Left renal pelvis (tissue), 4 donors: ENCODE data around the gene MAT1A. TPM values are rescaled to one million over a fixed set of nuclear protein-coding genes. Genes with fewer than 3 reads are reported as not detected.

Source experiments
- DNase-seq, 4 donors: peaks; one replicate each; pipeline ENCODE4 v3.0.0-alpha.2; 2013; ENCODE audit warnings: low read depth in 4 of 4, low spot score in 3 of 4
- polyA plus RNA-seq, 4 donors: library from polyadenylated mRNA; unstranded; fragments of 120-200 nt; gene quantifications; one replicate each; pipeline ENCODE4 v1.2.1, GENCODE V29; 2013; ENCODE audit not compliant: insufficient read length in 4 of 4

MAT1A gene
- polyA plus RNA-seq, 4 donors = 0.90 to 1.5 (median 1.3) TPM

DNA sequence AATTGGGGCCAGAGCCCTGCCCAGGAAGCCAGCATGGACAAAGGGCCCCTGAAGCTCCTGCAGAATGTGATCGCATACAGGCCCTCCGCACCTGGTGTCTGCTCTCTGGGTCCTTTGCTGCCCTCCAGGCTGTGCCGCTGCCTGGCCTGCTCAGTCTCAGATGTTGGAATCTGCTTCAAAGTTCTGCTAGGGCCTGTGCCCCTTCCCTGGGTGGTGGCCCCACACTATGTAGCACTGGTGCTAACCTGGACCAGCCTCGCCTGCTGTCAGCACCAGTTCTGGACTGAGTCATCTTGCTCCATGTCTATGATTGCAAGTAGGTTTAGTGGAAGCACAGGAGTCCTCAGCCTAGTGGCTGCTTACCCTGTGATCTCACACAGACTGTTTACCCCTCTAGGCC is 6.3 kb downstream of the MAT1A start:
- no peak for DNase-seq

DNA sequence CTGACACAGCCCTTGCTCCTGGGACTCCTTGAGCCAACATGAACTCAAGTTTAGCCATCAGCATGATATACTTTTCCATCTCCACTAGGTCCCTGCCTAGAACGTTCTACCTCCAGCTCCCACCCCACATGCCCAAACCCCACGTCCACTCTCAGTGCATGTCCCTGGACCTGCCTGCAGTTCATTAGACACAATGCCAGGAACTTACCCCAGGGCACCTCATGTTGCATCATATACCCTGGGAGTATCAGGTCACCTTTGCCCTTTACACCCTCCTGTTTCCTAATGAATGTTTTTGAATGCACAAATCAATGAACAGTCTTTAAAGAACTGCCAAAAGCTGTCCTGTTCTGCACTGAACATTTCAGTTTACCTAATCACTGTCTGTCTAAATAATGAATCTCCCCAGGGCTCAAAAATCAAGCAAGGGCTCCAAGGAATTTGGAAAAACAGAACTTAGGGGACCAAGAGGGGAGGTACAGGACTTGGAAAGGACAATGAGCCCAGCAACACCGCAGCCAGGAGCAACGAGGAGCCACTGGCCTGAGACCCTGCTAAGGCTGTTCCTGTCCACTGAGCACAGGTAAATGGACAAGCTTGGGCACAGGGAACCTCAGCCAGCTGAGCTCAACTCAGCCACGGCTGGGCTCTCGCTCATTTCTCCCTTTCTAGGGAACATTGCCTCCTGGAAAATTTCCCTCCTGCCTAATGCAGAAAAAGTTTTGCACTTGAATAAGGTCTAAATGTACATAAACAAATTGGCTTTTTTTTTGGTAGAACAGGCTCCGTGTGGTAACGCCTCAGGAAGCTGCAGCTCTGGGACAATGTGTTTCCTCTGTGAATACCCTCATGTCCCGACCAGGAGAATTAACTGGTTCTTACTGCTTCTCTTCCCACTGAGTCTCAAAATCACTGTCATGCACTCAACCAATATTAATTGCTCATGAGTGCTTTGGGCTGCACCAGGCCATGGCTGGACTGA is 7.4 kb downstream of the MAT1A start:
- DNase-seq = no peak

DNA sequence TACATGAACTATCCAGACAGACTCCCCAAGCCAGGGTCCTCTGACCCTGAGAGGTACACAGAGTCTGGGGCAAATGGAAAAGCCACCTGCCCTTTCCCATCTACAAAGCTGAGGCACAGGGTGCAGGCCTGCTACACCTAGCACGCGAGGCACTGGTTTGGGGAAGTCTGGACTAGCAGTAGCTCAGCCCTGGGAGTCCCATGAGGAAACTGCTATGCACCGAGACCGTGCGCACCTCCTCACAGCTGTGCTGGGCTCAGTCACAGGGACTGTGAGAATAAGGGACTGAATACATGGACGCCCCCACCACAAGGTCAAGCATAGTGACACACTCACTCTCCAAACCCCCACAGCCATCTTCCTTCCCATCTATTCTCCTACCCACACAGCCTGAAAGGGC is 8.2 kb downstream of the MAT1A start:
- no peak for DNase-seq

DNA sequence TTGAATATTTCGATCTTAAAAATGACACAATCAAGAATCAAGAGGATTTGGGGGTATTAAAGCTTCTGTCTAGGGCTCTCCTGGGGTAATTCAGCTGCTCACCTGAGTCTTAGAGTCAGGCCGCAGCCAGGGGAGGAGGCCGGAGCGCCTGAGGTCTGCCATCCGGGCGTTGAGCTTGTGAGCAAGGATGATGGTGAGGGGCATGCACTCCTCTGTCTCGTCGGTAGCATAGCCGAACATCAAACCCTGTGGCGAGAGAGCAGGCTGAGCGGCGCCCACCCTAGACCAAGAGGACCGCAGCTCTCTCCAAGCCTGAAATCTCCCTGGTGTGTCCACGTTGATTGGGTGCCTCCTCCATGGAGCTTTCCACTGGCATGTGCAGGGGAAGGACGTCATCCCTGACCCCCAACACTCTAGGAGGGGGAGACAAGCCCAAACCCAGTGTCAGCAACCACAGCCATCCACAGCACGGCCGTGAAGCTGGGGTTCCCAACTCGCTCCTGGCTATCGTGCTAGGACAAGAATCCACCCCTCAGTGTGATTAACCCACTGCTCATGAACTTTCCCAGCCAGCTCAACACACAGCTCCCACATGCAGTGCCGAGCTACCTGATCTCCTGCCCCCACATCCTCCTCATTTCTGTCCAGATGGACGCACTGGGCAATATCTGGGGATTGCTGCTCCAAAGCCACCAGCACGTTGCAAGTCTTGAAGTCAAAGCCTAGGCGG is 9.2 kb downstream of the MAT1A start:
- DNase-seq = no peak

DNA sequence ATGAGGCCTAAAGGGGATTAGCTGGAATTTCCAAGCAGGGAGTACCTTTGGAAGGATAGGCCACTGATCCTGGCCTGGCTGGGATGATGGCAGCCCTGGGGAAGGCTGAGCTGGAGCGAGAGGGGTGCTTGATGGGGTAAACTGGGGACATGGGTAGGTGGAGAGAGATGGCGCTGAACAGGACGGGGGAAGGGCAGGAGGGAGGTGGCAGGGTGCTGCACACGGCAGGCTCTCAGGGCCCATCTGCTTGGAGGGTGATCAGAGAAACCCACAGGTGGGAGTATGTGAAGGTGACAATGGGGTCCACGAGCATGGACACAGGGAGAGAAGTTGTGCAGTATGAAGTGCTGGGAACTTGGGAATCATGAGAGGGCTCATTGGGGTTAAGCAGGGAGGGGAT is 10.3 kb downstream of the MAT1A start:
- no peak for DNase-seq

DNA sequence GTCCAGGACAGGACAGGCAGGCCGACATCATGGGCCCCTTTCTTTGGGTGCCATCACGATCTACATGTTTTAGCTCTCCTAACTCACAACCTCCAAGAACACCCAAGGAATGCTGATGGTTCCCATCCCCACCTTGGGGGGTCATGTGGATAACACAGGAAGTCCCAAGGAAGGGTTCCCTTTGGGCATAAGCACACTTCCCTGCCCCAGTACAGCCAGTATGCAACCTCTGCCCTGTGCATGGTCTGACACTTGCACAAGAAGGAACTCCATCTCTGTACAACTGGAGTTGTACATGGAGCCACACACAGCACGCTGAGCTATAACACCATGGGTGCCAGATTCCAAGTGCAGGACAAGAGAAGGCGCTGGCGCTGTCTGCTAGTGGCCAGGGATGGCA is 11.0 kb downstream of the MAT1A start:
- DNase-seq = no peak

DNA sequence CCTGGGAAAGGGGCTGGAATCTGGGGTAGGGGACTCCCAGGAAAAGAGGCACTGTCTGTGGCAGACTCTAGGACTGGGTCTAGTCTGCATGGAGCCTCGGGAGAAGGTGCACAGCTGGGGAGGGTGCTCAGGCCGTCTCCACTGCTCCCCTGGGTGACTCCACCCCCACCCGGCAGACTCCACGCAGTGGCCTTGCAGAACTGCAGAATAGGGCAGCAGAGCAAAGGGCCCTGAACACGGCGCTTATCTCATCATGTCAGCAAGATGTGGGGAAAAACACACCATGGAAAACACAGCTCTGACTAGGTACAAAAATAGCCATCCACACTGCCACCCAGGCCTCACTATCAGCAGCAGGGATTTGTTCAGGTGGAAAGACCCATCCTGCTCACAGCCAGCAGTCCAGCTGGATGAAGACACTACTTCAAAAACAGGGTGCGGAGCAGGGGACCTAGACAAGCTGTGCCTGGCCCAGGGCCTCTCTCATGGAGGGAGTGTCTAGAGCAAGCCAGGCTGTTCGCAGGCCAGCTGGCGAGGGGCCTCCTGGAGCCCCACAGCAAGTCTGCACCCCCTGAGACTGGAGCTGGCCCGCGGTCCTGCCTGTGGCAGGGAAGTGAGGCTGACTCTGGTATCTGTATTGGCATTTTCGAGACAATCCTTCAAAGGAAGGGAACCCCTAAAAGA is 11.7 kb downstream of the MAT1A start:
- DNase-seq = no peak

DNA sequence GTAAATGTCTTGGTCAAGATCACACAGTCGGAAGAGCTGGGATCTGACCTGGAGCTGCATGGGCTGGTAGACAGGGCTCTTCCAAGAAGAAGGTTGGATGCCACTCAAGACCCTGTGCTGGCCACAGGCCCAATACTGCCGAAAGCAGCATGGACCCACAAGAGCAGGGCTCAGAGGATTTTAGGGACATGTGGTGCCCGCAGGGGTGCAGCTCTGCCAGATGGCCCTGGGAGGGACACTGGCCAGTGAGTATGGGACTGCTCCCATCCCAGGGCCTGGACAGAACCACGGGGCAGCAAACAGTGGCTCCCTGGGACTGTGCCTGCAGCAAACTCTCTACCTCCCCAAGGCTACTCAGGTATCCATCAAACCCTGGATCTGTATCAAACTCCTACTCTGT is 12.4 kb downstream of the MAT1A start:
- DNase-seq = no peak

DNA sequence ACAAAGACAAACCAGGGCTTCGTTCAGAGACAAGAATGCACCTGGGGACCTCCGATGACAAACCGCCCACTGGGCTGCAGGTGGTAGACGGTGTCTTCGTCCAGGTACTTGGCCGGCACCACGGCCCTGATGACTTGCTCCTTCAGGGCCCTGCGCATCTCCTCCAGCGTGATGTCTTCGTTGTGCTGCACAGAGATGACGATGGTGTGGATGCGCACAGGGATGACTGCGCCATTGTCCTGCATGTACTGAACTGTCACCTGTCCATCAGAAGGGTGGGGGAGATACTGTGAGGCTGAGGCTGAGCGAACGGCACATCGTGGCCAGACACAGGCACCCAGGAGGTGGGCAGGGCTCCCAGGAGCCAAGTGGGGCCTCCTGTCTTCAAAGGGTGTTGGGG is 13.1 kb downstream of the MAT1A start:
- no peak for DNase-seq

DNA sequence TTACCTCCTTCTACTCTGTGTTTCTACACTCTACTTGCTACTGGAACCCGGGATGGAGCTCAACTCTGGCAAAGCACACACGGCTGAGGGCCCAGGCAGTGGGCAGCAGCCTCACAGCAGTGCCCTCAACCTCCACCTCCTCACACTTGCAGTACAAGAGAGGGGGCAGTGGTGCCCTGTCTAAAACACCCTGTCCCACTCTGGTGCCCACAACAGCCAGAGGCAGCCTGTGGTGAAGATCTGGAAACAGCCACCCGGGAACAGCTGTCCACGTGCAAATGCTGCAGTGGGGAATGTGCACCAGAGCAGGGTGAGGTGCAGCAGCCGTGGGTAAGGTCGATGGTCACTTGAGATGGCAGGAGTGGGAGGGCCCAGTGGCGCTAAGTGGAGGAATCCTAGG is 13.7 kb downstream of the MAT1A start:
- no peak for DNase-seq

DNA sequence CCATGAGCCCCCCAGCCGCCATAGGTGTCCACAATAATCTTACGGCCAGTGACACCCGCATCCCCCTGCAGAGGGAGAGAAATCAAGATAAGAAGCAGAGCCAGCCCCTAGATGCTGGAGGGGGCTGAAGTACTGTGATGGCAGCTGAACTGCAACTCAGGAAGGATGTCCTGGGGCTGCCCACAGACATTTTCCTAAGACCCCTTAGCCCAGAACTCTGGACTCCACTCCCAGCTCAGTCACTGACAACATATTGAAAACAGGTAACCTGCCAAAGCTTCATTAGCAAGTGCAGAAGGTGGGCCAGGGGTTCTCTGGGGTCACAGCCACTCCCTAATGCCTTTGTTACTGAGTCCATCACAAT is 14.3 kb downstream of the MAT1A start:
- no peak for DNase-seq

DNA sequence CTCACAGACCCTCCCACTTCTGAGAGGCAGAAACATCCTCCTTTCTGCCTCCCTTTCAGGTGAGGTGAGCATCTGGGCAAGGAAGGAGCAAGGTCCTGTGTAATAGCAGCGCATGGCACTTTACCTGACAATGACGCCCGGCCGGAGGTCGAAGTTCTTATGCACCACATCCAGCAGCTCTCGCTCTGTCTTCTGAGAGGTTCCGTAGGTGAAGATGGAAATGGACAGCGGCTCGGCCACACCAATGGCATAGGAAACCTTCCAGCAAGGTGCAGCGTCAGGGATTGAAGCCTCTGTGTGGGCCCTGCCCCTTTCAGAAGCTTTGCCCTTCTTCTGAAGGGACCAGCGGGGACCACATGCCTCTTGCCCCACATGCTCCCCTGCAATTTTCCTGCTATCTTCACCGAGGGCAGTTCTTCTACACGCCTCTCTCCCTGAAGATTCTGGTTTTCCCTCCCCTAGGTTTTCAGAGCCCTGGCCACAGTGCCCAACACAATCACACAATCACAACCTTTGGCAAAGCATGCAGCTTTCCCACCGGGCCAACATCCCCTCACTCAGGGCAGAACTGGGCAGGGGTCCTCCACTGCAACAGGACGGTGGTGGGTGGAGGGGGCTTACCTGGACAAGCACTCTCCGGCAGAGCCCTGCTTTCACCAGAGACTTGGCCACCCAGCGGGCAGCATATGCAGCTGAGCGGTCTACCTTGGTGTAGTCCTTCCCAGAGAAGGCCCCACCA is 14.9 kb downstream of the MAT1A start:
- DNase-seq = no peak

DNA sequence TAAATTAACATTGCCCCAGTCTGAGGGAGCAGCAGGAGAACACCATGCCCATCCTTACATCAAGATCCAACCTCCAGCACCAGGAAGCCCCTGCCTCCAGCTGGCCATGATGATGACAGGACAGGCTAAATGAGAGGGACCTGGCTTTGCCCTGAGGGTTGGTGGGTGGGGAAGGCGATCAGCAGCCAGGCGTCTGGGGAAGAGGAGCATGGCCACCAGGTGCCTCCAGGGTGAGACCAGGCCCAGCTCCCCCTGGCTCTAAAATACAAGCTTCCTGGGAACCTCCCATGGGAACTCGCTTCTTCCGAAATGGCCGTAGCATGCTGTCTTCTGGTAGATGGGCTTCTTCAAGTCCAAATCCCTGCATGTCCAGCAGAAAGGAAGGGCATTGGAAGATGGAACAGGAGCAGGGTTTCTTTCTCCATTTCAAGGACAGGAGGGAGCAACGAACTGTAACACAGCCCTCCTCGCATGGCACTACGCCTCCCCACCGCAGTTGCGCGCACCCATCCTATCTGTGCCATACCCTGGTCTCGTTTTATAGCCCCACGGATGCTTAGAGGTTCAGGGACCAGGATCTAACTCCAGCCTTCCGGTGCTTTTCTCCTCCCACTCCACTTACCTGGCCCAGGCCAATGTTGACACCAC is 15.8 kb downstream of the MAT1A start:
- DNase-seq = no peak

DNA sequence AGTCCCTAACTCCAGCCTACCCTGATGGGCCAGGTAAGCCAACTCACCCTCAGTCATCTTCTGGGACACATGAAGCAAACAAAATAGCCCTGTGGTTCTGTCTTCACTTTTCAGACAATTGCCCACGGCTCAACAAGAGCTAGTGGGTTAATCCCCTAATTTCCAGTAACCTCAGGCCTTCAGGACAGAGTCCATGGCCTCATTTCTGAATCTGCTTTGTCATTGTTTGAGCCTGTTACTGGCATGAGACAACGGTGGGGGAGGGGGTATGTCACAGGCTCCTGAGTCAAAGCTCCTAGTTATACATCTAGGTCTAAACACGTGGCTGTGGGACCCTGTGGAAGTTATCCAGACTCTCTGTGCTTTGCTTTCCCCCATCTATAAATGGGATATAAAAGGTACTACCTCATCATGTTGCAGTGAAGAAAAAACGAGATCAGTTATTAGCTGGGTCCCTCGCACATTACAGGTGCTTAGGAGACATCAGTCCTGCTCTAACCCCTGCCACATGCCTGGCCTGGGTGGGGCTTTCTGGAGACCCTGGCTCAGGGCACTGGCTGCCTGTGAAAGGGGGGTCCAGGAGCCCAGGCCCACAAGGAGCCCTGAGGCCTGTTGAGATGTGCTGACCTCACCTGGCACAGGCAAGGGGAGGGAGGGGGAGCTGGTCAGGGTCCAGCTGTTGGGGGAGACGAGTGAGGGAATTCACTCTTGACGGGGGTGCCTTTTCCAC is 16.5 kb downstream of the MAT1A start:
- DNase-seq = no peak

DNA sequence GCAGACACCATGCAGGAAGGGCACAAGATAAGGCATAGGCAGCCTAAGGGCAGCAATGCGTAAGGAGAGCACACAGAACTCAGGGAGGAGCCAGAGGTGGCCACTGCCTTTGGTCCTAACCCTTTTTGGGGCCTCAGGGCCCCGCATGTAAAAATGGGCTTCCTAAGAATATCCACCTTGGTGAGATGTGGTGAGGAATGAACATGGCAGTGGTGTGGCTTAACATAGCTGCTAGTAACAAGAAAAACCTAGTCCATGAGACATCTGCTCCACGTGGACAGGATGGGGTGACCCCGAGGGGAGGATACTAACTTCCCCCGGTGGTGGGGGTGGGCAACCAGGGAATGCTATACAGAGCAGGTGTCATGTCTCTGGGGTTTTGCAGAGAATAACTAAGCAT is 18.0 kb downstream of the MAT1A start:
- no peak for DNase-seq

DNA sequence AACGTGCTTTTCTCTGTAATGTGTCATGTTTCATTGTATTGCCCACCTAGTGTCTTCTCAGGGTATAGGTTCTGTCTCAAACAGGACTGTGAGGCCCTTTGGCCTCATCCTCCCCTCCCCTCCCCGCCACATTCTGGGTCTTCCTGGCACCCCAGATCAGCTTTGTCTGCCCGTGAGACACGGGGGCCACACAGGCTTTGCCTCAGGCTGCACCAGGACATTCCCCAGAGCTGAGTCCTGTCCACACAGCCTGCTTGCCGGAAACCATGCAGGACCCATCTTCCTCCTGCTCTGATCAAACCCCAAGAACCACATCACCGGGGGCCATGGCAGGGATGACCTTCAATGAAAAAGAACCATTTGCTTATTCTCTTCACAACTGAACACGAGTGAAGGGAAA is 18.6 kb downstream of the MAT1A start:
- DNase-seq = no peak

DNA sequence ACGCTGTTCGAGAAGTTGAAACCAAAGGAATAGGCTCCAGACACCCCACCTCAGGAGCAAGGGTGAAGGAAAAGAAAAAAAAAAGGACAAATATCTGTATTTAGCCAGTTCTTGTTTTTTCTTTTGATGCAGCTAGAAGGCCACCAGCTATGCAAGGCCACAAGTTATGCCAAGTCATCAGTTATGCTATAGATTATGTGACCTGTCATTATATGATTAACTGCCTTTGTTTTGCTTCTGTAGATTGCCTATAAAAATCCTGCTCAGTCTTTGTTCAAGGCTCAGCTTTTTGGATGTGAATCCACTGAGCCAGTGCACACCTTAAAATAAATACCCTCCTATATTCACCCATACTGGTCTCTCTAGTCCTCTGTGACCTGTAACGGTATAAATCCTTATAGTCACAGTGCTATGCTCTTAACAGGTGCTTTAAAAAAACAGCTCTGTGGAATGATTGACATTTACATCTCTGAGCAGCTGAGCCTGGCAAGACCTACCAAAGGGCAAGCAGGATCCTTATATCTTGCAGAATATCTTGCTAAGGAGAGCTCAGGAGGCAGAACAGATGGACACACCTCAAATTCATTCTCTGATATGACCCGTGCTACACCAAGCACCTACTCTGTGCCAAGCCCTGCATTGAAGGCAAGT is 20.4 kb downstream of the MAT1A start:
- DNase-seq = no peak

DNA sequence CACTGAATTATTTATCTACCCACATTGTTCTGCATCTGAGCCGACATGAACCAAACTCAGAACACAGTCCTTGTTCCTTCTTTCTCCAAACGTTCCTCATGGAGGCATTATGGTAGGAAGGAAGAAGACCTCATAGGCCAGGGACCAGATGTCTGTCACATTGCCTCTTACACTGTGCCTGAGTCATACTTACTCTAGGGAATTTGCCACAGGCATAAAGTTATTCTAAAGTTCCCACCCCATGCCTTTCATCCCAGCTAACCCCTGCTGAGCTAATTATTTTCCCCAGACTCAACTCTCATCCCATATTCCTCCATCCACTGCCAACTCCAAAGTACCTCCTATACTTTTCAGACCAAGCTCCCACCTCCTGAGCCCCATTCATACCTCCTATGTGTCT is 21.2 kb downstream of the MAT1A start:
- DNase-seq = no peak

DNA sequence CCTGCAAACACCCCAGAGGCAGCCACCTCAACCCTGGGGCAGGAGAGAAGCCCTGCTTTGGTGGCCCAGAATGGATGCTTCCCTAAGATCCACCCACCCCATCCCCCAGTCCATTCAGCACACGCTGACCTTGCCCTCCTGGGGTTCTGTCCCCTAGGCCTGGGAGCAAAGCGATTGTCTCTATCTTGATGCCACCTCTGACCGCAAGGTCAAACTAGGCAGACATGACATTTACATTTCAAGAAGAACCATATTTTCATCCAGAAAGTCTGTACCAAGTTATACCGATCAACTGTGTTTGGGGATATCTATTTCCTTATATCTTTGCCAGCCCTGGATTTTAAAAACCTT is 23.0 kb downstream of the MAT1A start:
- no peak for DNase-seq
